ENCODE results near the gene AAR2.

Gene AAR2

DNA sequence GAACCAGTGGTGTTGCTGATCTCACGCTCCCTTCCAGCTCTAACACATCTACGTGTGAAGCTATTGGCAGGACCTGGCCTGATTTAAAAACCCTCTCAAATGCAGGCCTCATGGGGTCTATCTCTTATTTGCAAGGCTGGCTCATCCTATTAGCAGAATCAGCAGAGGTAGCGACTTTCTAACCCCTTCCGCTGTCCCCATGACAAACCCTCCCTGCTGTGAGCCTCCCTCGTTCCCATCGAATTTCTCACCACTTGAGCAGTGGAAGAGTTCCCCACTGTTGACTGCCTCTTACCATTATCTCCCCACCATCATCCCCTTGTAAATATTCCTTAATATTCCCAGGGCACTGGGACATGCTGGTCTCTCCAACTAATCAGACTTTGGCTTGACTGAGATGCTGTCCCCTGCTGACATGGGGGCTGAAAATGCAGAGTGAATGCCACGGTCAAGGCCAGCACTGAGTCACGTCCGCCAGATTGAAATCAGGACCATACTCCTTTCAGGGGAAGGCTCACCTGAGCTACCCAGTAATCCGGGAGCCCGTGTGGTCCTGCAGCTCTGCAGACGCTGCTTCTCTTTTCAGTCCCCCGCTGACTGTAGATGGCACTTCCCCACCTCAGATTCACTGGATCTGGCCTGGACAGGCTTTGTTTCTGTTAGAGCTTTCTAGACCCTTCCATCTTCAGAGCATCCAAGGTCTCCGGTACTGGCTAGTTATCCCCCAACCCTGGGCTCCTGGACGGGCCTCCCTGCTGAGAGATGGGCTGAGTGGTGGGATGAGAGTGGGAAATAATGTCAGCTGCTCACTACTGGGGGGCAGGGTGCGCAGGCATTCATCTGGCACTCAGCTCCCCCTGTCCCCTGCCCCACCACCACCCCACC is 23.1 kb downstream of the AAR2 start:
- H3K27ac Mint-ChIP-seq, result no peak overlapping the region
- ATAC-seq (replicated peaks) (no peak), DNase-seq (no peak)
- no peaks in the 10 kb centered on the region for H3K27me3 Mint-ChIP-seq
- H3K9me3 Mint-ChIP-seq, result no peaks in the 10 kb centered on the region
- peaks cover 16 to 24% of the 10 kb centered on the region in 2 donors for H3K36me3 Mint-ChIP-seq
- H3K4me1 Mint-ChIP-seq, result no peaks in the 10 kb centered on the region
- H3K4me3 Mint-ChIP-seq, result no peak overlapping the region

DNA sequence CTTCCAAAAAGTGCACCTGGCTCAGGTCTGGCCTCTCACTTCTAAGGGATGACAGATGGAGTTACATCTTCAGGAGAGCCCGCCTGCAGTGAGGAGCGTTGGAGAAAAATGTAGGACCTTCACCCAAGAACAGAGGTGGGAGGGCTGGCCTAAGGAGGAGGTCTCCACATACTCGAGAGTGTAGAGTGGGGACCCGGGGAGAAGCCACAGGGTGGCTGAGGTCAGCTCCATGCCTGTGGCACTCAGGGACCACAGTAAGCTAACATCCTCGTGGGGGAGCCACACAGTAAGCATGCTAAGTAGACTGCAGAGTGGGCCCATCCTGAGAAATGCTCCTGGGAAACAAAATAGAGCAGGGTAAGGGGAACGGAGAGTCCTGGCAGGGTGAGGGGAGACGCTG is 24.0 kb downstream of the AAR2 start:
- H3K9me3 Mint-ChIP-seq, result no peaks in the 10 kb centered on the region
- no peak for ATAC-seq (replicated peaks)
- no peaks in the 10 kb centered on the region for H3K27me3 Mint-ChIP-seq

DNA sequence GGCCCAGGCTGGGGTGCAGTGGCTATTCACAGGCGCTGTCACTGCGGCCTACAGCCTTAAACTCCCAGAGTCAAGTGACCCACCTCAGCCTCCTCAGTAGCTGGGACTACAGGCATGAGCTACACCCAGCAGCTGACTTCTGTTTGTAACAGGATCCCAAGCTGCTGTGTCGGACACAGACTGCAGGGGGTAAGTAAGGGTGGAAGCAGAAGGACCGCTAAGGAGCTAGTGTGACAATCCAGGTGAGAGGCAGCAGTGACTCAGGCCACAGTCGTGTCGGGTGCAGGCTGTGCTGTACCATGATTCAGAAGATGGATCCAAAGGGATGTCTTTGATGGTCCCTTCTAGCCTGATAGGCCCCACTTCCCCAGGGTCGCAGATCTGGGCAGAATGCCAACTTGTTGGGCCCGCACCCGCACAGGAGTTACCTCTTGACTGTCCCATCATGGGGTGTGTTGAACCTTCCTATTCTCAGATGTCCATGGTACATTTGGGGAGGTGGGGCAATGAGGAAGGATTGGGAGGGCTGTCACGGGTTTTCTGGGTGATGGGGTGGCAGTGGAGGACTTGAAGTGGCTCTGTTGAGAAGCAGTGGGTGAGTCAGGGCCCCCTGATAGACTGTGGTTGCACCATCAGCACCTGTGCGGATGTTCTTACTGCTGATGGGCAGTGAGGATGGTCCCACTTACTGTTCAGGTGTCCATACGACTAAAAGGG is 25.3 kb downstream of the AAR2 start:
- Mint-ChIP-seq H3K4me1 (no peaks in the 10 kb centered on the region), H3K36me3 (peaks cover 5 to 12% of the 10 kb centered on the region in 2 donors), H3K4me3 (no peak overlapping the region), H3K9me3 (no peaks in the 10 kb centered on the region), H3K27ac (no peak overlapping the region), H3K27me3 (no peaks in the 10 kb centered on the region)
- DNase-seq (no peak), ATAC-seq (replicated peaks) (no peak)

More for the DNA sequence above, 24.0 kb downstream of the AAR2 start:
- Mint-ChIP-seq H3K4me3 (no peak overlapping the region), H3K27ac (no peak overlapping the region), H3K36me3 (peaks cover 13 to 24% of the 10 kb centered on the region in 2 donors), H3K4me1 (no peaks in the 10 kb centered on the region)
- DNase-seq, result no peak

DNA sequence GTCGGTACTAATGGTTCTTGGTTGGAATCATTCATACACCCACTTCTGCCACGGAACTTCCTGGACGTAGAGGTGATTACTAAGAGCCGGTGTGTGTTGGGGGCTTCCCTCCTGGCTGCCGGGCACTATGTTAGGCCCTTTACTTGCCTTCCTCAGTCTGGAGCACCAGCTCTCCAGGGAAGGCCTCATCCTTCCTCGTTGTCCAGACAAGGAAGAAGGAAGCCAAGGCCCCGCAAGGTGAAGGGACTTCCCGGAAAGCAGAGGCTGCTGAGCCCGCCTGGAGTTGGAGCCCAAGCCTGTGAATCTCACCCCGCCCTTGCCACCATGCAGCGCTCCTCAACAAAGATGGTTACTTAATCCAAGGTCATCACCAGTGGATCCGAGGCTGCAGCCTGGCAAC is 26.2 kb downstream of the AAR2 start:
- ATAC-seq (replicated peaks), result no peak
- no peak for DNase-seq
- no peaks in the 10 kb centered on the region for H3K9me3 Mint-ChIP-seq
- no peak overlapping the region for H3K27ac Mint-ChIP-seq
- no peak overlapping the region for H3K4me3 Mint-ChIP-seq
- H3K4me1 Mint-ChIP-seq, result no peaks in the 10 kb centered on the region
- peaks cover 0 to 4% of the 10 kb centered on the region in 2 donors for H3K36me3 Mint-ChIP-seq
- no peaks in the 10 kb centered on the region for H3K27me3 Mint-ChIP-seq

DNA sequence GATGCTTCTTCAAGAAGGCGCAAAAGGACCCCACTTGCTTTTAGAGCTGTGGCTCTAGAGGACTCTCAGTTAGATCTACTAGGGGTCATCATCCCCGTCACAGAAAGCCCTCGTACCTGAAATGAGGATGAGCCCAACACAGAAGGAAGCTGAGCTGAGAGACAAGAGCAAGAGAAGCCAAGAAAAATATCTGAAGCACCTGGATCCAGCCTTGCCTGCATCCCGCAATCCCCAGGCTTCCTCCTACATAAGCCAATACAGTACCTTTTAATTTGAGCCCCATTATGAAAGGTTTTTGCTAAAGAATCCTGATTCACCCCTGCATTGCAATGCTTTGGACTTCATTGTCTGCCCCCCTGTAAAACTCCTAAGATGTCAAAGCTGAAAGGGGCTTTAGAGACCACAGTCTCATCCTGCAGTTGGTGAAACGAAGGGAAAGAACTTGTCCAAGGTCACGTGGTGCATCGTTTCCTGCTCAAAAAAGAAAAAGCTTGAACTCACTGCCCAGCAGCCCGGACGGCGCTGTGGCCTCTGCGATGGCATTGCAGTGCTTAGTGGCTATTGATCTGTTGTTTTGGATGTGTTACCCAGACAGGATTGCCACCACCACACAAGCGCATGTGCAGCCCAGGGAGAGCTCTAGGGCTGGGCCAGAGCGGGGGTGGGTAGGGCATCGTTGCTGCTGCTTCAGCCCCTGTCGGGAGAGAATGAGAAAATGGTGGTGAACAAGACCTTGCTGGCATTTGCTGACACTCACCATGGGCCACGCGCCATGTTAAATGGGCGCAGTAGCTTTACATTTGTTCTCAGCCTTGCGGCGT is 28.4 kb downstream of the AAR2 start:
- Mint-ChIP-seq H3K9me3 (no peaks in the 10 kb centered on the region), H3K27ac (no peak overlapping the region), H3K36me3 (no peaks in the 10 kb centered on the region), H3K4me3 (no peak overlapping the region), H3K4me1 (no peaks in the 10 kb centered on the region), H3K27me3 (no peaks in the 10 kb centered on the region)
- DNase-seq (no peak), ATAC-seq (replicated peaks) (no peak)

DNA sequence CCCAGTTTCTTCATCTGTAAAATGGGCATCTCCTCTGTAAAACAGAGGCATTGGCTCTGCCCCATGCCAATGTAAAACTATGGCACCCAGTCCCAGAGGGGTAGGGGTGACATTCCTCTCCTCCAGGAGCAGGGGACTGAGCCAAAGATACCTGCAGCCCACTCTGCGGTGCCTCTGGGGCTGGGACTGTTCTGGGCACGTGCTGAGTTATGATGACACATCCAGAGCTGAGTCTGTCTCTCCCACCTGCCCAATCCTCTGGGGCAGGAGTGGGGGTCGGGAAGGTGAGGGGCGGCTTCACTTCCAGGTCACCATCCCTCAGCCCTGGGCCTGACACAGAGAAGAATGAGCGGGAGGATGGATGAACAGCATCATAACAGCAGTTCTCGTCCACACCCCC is 29.9 kb downstream of the AAR2 start:
- H3K36me3 Mint-ChIP-seq, result no peaks in the 10 kb centered on the region
- H3K4me3 Mint-ChIP-seq, result no peak overlapping the region
- DNase-seq (no peak), ATAC-seq (replicated peaks) (no peak)
- H3K9me3 Mint-ChIP-seq, result no peaks in the 10 kb centered on the region
- H3K27ac Mint-ChIP-seq, result no peak overlapping the region
- H3K4me1 Mint-ChIP-seq, result no peaks in the 10 kb centered on the region
- H3K27me3 Mint-ChIP-seq, result peaks cover 0 to 2% of the 10 kb centered on the region in 2 donors

DNA sequence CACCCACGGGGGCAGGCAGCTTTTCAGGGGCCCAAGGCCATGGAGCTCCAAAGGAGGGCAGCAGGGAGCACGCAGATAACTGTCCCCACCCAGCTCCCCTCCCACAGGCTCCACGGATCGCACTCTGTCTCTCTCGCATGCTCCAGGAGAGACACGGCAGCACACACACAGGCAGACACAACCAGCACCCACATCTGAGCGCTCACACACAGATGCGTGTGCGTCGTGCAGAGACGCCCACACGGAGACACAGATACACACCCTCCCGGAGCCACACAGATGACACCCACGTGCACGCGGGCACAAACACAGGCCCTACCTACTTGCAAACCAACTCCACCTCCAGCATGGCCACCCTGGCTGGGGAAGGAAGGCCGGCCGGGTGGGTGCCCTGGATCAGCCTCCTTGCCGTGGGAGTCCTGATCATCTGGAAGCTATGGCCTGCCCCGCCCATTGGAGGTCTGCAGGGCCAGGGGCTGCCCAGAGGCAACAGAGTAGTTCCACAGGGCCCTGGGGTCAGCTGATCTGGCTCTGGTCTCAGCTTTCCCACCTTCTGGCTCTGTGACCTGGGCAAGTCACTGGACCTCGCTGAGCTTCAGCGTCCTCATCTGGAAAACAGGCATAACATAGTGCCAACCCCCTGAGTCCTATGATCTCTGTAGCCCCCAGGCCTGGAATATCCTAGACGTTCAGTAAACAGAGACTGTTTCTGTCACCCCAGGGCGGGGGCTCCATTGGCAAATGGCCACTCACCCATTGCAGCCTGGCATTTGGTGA is 31.5 kb downstream of the AAR2 start:
- Mint-ChIP-seq H3K36me3 (no peaks in the 10 kb centered on the region), H3K4me1 (no peaks in the 10 kb centered on the region), H3K9me3 (no peaks in the 10 kb centered on the region), H3K27me3 (peaks cover 5 to 12% of the 10 kb centered on the region in 2 donors), H3K27ac (no peak overlapping the region), H3K4me3 (no peak overlapping the region)
- no peak for ATAC-seq (replicated peaks)
- no peak for DNase-seq

DNA sequence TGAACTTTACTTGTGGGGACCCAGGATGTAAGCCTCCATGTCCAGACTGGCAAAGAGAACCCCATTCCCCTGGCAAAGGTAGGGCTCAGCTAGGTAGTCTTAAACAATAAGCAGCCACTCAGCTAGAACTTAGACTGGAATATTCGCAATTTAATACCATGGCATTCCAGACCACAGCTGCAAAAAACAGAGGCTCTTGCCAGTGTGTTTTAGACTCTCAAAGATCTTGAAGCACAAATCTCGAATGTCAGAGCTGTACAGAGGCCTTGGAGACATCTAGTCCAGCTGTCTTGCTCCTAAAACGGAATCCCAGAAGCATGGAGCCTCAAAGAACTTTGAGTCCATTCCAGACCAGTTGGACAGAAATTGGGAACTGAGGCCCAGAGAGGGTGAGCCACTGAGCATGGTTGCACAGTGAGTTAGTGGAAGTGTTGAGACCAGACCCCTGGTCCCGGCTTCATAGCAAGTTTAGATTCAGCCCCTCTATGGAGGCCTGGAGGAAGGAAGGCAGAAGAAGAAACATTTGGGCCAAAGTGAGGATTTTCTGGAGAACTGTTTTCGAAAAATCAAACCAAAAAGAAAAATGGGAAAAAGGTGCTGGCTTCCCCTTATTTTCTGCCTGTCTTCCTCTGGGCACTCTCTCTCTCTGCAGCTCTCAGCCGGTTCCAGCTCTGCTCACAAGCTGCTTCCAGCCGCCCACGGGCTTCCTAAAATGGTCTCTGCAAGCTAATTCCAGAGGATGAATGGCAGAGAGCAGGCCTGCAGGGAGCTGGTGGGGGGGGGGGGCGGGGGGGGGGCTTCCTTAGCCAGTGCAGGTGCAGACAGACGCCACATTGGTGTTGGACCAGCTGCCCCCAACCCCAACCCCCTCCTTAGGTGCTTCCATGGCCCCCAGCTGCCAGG is 32.4 kb downstream of the AAR2 start:
- Mint-ChIP-seq H3K9me3 (no peaks in the 10 kb centered on the region), H3K27me3 (peaks cover 7 to 14% of the 10 kb centered on the region in 2 donors), H3K4me1 (no peaks in the 10 kb centered on the region), H3K27ac (no peak overlapping the region), H3K4me3 (no peak overlapping the region), H3K36me3 (no peaks in the 10 kb centered on the region)
- ATAC-seq (replicated peaks), result no peak
- no peak for DNase-seq

DNA sequence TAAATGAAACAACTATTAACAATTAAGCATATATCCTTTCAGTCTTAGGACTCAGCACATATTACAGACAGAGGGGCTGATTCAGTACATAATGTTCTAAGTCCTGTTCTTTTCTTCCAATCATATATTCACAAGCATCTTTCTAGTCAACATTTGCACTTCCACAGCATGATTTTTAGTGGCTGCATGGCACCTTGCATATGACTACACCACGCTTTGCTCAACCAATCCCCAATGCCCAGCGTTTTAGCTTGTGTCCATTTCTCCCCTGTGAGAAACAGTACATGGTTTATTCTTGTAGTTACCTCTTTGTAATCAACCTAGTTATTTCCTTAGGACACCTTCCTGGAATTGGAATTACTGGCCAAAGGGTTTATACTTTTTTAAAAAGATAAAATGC is 33.2 kb downstream of the AAR2 start:
- DNase-seq (no peak), ATAC-seq (replicated peaks) (no peak)
- H3K4me3 Mint-ChIP-seq, result no peak overlapping the region
- no peaks in the 10 kb centered on the region for H3K9me3 Mint-ChIP-seq
- no peaks in the 10 kb centered on the region for H3K4me1 Mint-ChIP-seq
- no peak overlapping the region for H3K27ac Mint-ChIP-seq
- H3K27me3 Mint-ChIP-seq, result peaks cover 12 to 19% of the 10 kb centered on the region in 2 donors
- no peaks in the 10 kb centered on the region for H3K36me3 Mint-ChIP-seq

DNA sequence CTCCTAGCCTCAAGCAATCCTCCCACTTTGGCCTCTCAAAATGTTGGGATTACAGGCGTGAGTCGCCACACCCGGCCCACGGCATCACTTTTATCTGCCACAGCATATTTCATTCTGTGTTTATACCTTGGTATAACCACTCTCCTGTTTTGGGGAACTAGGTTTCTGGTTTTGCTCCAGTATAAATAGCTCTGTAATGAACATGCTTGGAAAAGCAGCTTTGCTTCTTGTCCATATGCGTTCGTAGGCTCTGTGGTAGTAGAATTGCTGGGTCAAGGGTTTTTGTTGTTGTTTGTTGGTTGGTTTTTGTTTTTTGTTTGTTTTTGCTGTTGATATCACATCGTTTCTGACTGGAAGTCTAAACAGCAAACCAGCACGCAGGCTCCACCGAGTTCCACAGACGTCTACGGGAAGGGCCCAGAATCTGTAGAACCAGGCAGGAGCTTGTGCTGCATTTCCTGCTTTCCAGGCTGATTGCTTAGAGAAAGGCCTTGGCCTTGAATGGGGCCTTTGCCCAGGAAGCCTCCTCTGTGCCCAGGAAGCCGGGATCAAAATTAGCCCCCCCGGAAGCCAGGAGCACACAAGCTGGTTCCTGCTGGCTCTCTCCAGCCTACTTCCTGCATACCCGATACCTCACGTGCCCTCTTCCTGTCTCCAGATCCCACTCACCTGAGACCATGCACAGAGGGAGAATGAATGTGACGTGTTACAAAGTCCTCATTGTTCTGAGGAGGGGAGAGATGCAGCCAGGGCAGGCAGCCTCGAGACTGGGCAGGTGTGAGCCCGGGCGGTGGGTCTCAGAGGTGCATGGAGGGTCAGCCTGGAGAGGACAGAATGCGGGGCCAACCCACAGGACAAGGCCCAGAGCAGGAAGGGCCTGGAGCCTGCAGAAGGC is 34.7 kb downstream of the AAR2 start:
- no peaks in the 10 kb centered on the region for H3K4me1 Mint-ChIP-seq
- H3K36me3 Mint-ChIP-seq, result no peaks in the 10 kb centered on the region
- H3K9me3 Mint-ChIP-seq, result no peaks in the 10 kb centered on the region
- H3K27ac Mint-ChIP-seq, result no peak overlapping the region
- peaks cover 20 to 30% of the 10 kb centered on the region in 2 donors for H3K27me3 Mint-ChIP-seq
- no peak for ATAC-seq (replicated peaks)
- DNase-seq, result no peak
- no peak overlapping the region for H3K4me3 Mint-ChIP-seq

DNA sequence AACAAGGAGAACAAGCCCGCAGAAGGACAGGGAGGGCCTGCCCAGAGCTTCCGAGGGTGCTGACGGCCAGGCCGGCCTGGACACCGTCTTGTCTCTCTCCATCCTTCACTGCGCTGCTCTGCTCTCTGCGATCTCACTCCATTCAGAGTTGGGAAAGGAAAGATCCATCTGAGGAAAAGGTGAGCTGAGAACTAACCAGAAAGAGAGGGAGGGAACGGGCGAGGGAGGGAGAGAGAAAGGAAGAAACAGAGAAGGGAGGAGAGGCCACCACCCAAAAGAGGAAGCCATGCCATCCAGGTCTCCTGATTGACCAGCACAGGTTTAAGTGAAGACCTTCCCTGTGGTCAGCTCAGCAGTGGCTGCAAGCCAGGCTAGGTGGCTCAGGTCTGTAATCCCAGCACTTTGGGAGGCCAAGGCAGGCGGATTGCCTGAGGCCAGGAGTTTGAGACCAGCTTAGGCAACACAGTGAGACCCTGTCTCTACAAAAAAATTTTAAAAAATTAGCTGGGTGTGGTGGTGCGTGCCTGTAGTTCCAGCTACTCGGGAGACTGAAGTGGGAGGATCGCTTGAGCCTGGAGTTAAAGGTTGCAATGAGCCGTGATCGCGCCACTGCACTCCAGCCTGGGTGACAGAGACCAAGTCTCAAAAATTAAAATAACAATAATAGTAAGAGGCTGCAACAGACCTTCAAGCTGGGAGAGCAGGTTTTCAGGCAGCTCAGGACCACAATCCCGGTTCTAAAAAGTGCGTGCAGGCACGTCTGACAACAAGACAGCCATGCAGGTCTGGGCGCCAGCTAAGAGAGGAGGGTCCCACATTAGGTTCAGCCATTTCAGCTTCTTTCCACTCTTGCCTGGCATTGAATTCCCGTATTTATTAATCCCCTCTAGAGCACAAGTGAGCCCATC is 35.6 kb downstream of the AAR2 start:
- no peaks in the 10 kb centered on the region for H3K9me3 Mint-ChIP-seq
- peaks cover 20 to 30% of the 10 kb centered on the region in 2 donors for H3K27me3 Mint-ChIP-seq
- H3K36me3 Mint-ChIP-seq, result no peaks in the 10 kb centered on the region
- no peak for ATAC-seq (replicated peaks)
- no peak overlapping the region for H3K27ac Mint-ChIP-seq
- no peak overlapping the region for H3K4me3 Mint-ChIP-seq
- no peaks in the 10 kb centered on the region for H3K4me1 Mint-ChIP-seq
- no peak for DNase-seq
